HG02884 (cell line): ENCODE data around the gene GMDS.
"Not testable (repeated sequence)": the region's sequence is repeated elsewhere in the genome, so short reads cannot be mapped to it uniquely, and the experiment has no call there.

ENCODE experiments used
- ATAC-seq: cut with Tn5 transposase; IDR thresholded peaks from one replicate; pipeline ENCODE4 v1.9.1; 2021; ENCODE audit warnings: mild to moderate bottlenecking, moderate library complexity; ENCODE audit not compliant: unreplicated experiment

Gene GMDS

DNA sequence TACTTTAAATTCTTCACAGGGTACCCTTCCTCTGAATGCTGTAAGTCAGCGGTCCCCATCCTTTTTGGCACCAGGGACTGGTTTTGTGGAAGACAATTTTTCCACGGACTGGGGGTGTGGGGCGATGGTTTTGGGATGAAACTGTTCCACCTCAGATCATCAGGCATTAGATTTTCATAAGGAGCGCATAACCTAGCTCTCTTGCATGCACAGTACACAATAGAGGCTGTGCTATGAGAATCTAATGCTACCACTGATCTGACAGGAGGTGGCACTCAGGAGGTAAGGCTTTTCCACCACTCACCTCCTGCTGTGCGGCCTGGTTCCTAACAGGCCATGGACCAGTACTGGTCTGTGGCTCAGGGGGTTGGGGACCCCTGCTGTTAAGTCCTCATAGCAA lies 399.9 kb downstream of the GMDS start:
- not testable (repeated sequence) for ATAC-seq

DNA sequence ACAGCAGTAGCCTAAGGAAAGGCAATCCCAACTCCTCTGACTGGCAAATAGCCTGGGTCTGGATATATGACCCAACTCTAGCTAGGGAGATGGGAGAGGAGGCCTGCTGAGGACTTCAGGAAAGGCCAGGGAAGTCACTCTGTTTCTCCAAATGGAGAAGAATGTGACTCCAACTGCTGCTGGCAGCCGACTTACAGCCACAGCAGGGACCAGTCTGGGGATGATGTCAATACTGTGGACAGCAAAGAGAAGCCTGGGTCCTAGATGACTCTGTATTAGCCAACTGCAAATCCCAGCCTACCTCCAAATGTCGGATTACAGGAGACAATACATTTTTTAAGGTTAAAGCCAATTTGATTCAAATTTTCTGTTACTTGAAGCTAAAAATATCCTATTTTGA lies 403.1 kb downstream of the GMDS start:
- no peak for ATAC-seq

DNA sequence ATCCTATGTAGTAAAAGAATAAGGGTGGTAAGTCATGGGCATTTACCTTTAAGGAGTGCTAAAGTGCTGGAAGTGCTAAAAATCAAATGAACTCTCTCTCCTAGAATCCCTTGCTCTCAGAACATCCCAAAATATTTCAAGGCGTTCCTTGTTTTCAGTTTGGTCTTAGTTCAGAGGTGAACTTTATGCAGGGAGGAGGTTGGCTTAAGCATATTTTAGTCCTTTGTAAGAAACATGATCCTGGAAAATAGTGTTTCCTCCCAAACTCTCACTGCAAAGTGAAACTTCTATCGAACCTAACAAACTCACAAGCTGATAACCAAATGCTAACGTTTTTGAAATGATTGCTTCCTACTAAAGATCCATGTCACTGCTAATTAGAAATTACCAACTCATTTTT lies 404.3 kb downstream of the GMDS start:
- ATAC-seq: no peak

DNA sequence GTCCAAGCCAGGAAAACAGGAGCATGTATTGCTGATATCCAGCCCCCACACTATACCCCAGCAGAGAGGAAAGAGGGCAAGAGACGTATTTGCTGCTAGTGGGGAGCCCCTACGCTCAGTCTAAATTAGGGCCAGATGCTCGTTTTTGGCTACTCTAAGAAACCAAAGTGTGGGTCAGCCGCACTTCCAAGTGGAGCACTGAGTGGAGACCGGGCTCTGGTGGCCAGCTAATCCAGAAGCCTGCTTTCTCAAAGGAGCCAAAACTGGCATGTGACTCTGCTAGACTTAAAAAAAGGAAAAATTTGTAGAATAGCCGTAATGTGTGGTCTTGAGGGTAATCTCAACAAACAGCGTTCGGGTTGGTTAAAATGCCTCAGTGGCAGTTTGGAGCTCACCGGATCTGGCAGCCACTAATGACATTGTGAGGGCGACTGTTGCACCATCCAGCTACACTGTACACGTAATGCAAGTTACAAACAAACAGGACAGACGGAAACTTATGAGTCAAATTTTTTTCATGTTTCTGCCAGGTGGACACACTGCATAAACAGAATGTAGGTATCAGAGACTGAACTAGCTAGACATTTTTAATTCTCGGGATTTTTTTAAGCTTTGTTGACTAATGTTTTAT lies 404.8 kb downstream of the GMDS start:
- no peak for ATAC-seq

DNA sequence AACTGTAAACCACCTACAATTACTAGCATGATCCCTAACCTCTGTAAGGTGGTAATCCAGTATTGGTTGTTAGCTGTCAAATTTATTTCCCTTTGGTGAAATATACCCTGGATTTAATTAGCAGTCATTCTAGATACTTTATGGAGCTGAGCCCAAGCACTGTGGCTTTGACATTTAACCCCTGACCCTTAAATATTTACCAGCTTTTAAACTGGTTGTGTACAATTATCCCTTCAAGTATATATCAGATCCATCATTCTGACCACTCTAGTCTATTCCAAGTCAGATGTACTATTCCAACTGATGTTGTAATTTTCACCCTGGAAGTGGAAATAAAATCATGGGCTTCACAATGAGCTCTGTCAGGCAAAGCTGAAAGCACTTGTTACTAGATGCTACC lies 406.0 kb downstream of the GMDS start:
- no peak for ATAC-seq

DNA sequence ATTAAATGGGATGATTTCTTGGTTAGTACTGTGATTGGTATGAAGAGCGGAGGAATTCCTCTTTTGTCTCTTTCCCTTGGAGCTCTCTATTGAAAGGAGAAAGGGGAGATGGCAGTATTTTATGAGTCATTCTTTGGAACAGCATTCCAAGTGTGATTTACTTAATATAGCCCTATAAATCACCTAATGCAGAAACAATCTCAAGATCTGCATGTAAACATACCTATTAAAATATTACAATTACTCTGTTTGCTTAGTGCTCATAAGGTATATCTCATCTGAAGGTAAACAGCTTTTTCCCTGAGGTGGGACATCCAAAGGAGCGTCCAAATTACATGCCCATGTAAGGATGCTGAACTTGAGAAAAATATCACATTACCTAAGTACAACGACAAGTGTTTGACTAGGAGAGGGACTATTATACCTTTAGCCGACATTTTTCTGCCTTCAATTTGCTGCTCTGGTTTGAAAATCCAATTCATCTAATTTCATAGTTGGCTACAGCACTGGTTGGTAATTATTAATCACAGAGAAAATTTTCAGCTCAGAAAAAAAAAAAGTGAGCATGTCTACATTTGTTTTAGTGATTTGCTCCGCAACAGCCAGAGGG lies 406.7 kb downstream of the GMDS start:
- no peak for ATAC-seq

DNA sequence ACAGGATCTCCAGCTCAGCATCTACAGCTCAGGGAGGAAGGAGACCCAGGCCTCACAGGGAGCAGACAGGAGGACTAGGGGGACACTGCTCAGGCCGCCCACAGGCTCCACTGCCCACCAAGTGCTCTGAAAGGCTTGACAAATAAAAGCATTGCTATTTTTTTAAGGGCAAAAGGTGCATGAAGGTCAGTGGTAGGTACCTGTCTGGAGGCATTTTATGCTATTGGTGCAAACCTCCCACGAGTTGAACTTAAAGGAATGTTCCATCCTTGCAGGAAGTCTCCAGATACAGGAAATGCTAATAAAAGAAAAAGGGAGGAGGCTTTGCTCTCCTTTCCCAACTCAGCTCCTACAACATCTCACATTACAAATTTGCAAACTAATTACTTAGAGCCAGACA lies 407.6 kb downstream of the GMDS start:
- no peak for ATAC-seq

DNA sequence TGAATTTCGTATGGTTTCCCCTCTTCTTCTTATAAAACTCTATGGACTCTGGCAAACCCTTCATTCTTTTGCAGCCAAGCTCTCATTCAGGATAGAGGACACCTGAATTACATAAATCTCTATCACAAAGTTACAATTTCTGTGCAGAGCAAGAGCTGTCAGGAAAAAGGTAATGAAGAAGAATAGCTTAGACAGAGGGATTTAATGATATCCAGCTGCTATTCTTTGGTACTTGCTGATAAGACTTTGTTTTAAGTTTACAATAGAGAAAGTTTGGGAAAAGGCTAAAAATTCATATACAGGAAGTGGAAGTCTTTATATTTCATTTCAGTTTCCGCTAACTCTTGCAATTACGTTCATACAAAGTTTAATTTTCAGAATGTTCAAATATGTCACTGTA lies 408.7 kb downstream of the GMDS start:
- no peak for ATAC-seq

DNA sequence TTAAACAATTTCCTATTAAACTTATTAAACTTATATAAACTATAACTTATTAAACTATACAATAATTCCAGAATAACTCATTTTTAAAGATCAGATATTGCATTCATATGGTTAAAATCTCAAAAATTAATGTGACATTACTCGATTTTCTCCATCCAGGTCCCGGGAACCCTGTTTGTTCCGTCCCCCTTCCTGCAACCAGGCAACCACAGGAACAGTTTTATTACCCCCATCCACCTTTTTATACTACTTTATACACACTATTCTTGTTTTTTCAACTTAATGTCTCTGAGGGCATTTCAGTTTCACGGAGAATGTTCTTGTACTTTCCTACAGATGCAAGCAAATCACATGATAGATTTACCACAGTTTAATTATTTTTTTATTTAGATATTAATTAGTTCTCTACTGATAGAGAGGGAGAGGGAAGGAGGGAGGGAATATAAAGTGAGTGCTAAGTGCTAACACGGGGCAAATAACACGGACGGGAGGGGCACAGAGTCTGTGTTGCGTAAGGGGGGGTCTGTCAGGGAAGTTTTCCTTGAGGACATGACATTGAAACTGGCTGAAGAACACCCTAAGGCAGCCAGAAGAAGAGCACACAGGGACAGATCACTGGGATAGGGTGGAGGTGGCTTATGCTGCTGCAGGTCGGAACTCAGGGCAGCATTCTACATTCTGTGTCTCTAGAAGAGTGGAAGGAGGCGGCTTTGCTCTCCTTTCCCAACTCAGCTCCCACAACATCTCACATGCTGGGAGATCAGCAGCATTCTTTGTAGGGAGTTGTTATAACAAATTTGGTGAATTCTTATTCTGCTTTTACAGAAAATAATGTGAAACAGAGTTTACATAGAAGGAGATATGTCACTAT lies 410.5 kb downstream of the GMDS start:
- ATAC-seq: no peak

DNA sequence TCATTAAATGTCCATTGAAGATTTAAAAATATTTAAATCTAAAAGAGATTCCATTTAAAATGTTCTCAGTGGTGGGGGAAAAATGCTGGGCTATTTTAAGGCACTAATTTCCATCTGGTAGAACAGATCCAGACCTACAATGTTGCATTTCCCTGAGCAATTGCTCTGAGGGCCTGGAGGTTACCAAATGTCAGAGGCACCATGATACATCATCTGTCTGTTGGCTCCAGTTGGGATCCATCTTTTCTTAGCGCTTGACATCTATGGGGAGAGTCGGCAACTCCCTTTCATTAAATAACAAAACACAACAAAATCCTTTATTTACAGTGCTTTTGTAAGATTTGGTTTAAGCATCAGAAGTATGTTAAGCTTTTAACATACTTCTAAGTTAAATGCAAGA lies 411.2 kb downstream of the GMDS start:
- ATAC-seq: no peak

DNA sequence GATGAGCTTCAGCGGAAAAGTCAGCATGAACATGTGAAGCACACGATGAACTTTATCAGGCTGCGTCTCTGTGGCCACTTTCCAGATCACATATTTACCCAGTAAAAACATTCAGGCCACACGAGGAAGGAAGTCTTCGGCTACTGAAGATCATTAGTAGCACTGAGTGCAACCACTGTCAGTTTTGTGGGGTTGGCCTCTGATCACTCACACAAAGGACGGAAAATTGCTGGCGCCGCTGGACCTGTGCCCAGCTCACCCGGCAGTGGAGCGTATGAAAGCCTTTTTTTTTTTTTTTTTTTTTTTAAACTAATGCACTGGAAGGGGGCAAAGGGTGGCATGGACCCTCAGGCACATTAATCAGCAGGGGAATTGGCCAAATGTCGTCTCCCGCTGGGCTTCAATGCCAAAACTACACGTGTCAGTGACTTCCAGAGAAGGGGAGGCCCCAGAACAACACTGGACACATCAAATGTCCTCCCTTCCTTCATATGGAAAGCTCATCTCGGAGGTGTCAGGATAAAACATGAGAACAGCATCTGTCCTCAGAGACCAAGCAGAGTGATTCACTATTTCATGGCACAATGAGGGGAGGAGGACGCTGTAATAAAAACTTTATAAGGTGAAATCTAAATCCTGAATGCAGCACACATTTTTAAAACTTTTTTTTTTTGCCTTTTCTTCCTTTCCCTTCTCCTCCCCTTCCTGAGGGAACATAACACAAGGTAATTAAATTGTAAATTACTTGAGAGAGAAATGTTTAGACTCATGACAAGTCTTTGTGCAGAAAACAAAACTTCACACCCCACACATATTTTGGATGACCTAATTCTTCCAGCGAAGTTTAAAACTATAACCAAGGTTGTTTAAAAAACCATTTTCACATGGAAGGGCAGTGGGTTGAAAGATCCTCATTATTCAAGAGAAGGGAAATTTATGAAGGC lies 412.3 kb downstream of the GMDS start:
- ATAC-seq: no peak

DNA sequence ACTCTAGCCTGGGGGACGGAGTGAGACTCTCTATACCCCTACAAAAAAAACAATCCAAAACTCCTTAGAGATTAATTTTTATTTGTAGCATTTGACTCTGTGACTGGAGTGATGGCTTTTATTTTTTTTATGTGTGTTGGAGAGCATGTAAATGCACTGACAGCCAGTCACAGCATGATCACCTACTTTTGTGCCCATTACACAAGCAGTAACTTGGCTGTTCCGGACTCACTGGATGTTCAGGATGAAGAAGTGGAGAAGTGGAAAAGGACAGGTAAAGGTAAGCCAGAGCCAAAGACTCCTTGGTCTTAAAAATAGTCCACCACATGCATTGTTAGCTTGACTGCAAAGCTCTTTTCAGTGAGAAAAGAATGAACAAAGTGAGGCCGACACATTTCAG lies 413.0 kb downstream of the GMDS start:
- no peak for ATAC-seq

DNA sequence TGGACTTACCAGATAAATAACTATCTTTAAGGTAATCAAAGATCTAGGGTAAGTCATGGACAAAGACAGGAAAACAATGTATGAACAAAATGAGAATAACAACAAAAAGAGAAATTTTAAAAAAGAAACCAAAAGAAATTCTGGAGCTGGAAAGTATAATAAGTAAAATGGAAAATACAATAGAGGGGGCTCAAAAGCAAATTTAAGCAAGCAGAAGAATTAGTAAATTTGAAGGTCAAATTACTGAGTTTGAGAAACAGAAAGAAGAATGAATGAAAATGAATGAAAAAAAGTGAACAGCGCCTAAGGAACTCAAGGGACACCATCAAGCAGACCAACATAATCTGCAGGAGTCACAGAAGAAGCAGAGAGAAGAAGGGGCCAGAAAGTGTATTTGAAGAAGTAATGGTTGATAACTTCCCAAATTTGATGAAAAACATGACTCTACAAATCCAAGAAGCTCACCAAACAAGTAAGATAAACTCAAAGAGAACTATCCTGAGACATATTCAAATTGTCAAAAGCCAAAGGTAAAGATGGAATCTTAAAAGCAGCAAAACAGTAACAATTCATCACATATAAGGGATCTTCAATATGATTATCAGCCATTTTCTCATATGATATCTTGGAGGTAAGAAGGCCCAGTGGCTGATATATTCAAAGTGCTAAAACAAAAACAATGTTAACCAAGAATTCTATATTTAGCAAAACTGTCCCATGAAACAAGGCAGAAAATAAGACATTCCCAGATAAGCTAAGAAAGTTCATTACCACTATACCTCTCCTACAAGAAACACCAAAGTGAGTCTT lies 417.2 kb downstream of the GMDS start:
- ATAC-seq: no peak

DNA sequence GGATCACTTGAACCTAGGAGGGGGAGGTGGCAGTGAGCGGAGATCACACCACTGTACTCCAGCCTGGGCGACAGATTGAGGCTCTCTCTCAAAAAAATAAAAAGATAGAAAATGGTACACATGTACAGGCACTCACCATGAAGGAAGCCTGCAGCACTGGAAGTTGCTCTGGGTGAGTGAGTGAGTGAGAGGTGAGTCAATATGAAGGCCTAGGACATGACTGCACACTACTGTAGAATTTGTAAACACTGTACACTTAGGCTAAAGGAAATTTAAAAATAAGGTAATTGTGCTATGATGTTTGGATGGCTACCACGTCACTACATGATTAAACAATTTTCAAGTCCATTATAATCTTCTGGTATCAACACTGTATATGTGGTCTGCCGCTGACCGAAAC lies 419.5 kb downstream of the GMDS start:
- no peak for ATAC-seq

DNA sequence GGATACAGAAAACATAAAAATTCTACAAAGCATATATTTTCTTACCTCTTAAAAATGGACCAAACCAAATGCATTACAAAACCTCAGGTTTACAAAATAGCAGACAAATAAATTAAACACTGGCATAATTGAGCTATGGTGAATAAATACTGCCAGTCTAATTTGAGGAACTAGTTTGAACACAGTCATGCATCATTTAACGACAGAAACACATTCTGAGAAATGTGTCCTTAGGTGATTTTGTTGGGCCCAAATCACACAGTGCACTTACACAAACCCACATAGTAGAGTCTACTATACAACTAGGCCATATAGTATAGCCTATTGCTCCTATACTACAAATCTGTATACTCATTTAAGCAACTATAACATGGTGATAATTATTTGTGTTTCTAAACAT lies 420.1 kb downstream of the GMDS start:
- no peak for ATAC-seq

DNA sequence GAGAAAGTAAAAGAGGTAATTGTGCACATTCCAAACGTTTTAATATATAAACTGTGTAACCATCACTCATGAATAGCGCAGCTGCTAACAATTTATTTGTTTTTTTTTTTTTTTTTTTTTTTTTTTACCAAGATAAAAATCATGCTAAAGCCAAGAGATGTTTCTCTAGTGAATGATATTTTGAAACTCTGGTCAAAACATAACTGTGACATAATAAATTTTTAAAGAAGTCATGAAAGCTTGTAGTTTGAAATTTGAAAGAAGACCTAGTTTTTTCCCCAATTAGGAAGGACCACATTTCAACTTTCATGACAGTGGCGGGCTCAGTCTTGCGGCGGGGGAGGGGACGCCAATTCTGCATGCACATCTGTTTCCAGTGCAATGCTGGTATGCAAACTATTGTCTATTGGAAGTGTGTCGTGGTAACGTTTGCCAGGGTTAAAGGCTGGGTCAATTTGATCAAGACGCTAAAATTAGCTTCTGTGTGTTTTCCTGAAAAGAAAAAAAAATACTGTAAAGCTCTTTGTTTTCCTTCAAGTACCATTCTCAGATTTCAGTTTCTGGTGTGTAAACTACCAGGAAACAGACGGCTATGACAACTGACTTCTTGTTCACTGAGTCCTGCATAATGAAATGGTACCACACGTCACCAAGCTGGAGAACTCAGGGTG lies 423.8 kb downstream of the GMDS start:
- no peak for ATAC-seq

DNA sequence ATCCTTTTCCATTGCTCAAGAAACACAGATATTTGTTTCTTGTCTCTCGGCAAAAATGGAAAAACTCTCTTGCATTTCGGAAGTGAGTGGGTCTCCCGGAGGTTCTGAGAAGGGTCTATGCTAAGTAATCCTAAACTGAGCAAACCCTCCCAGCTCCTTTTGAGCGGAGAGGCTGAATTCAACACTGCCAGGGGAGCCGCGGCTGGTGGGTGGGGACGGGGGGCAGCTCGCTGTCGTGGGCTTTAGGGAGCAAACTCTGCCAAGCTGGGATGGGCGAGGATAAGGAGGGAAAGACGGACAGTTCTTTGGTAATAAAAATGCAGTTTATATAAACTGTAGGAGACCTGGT lies 424.3 kb downstream of the GMDS start:
- no peak for ATAC-seq

DNA sequence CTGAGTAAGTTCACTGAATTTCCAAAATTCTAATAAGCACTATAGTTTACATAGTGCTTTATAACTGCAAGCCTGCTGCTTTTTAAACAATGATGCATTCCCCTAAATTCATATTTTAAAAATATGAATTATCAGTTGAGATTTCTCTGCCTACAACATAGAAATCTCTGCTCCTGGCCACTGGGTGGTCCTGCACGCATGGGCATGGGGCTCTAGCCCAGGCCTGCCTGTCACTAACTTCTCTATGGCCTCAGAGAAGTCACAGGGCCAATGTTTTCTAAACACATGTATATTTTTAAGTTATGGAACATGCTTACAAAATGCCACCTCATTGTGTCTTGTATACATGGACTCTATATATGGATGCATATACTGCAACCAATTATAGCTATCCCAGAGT lies 424.7 kb downstream of the GMDS start:
- ATAC-seq: no peak

DNA sequence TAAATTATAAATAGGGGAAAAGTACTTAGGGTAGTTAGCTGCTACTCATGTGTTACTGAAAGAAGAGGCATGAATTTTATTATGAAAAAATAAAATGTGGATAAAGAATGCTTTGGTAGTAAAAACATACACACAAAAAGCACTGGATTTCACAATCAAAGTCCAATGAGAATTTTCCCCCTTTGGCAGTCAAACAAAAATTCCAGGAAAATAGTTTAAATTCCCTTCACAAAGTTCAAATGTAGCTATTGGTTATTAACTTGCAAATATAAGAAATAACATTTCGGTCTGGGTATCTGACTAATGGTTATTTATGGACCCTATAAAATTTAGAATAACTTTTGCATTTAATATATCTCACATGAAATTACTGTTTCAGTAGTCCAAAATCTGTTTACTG lies 425.2 kb downstream of the GMDS start:
- ATAC-seq: no peak

DNA sequence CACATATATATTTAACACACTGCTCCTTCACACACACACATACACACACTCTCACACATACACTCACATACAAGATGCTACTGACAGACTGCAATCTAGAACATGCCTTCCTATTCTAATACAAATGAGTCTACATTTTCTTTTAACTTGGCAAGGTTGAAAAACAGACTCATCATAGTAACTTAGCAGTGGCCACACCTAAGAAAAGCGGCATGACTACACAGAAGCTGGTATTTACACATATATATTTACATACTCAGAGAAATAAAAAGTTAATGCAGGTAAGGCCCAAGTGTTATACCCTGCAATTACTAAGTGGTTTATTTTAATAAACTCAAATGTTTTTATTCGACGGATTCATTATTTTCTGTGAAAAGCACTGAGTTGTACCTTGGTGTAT lies 426.4 kb downstream of the GMDS start:
- no peak for ATAC-seq
